Lower leg skin (tissue), 3 donors: ENCODE data around the gene TSSK6.

Experiments
- POLR2A ChIP-seq, 2 donors: fragments of 450-650 bp; IDR thresholded peaks; one replicate each; pipeline ENCODE4 v1.6.1; 2016 to 2017; ENCODE audit warnings: antibody characterized with exemption in 2 of 2, mild to moderate bottlenecking in 1 of 2, moderate library complexity in 1 of 2
- TF ChIP-seq, protein P1 (sequence below), 3 donors: fragments of 450-650 bp; IDR thresholded peaks; one replicate each; pipeline ENCODE4 v1.5.1; 2016; ENCODE audit warnings: antibody characterized with exemption in 3 of 3, mild to moderate bottlenecking in 3 of 3, moderate library complexity in 2 of 3

DNA sequence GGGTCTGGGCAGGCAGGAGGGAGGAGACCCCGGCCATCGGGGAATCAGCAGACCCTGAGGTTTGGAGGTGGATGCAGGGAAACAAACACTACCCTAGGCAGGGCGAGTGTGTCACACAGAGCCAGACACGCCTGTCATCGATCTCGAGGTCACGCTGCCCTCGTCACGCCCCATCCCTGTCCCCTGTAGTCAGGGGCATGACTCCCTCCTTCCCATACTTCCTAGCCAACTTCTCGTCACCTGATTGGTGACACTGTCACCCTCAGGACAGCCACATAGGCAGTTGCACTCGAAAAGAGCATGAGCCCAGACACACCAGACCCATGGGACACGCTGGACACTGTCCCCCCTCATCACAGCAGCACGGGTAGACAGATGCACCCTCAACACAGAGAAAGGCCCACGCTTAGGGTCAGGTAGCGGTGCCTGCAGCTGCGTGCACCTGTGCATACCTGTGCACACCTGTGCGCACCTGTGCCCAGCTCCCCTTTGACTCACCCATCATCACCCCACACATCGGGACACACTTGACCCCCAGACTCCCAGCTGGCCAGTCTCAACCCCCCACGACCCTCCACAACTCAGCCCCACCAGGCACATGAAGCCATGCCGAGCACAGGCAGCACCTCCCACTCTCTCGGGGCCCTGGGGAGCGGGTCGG lies 34.6 kb upstream of the TSSK6 start:
- TF ChIP-seq, protein P1, sequence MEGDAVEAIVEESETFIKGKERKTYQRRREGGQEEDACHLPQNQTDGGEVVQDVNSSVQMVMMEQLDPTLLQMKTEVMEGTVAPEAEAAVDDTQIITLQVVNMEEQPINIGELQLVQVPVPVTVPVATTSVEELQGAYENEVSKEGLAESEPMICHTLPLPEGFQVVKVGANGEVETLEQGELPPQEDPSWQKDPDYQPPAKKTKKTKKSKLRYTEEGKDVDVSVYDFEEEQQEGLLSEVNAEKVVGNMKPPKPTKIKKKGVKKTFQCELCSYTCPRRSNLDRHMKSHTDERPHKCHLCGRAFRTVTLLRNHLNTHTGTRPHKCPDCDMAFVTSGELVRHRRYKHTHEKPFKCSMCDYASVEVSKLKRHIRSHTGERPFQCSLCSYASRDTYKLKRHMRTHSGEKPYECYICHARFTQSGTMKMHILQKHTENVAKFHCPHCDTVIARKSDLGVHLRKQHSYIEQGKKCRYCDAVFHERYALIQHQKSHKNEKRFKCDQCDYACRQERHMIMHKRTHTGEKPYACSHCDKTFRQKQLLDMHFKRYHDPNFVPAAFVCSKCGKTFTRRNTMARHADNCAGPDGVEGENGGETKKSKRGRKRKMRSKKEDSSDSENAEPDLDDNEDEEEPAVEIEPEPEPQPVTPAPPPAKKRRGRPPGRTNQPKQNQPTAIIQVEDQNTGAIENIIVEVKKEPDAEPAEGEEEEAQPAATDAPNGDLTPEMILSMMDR (IDR thresholded peaks at IDR 0.05) = no peak
- TF ChIP-seq POLR2A (IDR thresholded peaks at IDR 0.05) = no peak
